Vagina (tissue), 2 donors: Measurements from ENCODE around the gene SDK2. TPM values are rescaled to one million over a fixed set of nuclear protein-coding genes. Genes with fewer than 3 reads are reported as not detected.
A peak's percentile ranks its signal among the peaks of the same experiment; 100 is the strongest.

Experiments
- DNase-seq, 2 donors: peaks; one replicate each; pipeline ENCODE4 v3.0.0-alpha.2; 2017; ENCODE audit errors: extremely low spot score in 2 of 2
- H3K27ac ChIP-seq: fragments of 200-600 bp; sonication (generic); one replicate; pipeline ENCODE4 v1.5.1; 2019
- H3K27me3 ChIP-seq: fragments of 200-600 bp; sonication (generic); one replicate; pipeline ENCODE4 v1.5.1; 2019
- H3K36me3 ChIP-seq, 2 donors: fragments of 200-600 bp; sonication (generic); one replicate each; pipeline ENCODE4 v1.5.1; 2017 to 2019
- H3K4me1 ChIP-seq: fragments of 200-600 bp; sonication (generic); one replicate; pipeline ENCODE4 v1.5.1; 2019
- H3K4me3 ChIP-seq, 2 donors: fragments of 200-600 bp; sonication (generic); 1 replicate in 1 of 2; 2 replicates in 1 of 2; pipeline ENCODE4 v1.5.1; 2016 to 2019
- H3K9me3 ChIP-seq: fragments of 200-600 bp; sonication (generic); one replicate; pipeline ENCODE4 v1.5.1; 2019
- CTCF ChIP-seq, 3 experiments: fragments of 450-650 bp in 2 of 3; fragments of 200-600 bp in 1 of 3; sonication (generic) in 1 of 3; IDR thresholded peaks; one replicate each; pipeline ENCODE4 v1.5.1; 2017 to 2019; ENCODE audit warnings: antibody characterized with exemption in 3 of 3, mild to moderate bottlenecking in 2 of 3, moderate library complexity in 2 of 3
- POLR2A ChIP-seq, 2 donors: fragments of 450-650 bp; IDR thresholded peaks; one replicate each; pipeline ENCODE4 v1.6.1; 2017; ENCODE audit warnings: antibody characterized with exemption in 2 of 2, mild to moderate bottlenecking in 2 of 2, moderate library complexity in 2 of 2
- POLR2AphosphoS5 ChIP-seq, 2 donors: sonication (generic); formaldehyde crosslinking; IDR thresholded peaks; one replicate each; pipeline ENCODE4 v1.9.0; 2017; ENCODE audit warnings: antibody characterized with exemption in 2 of 2, mild to moderate bottlenecking in 2 of 2, low read depth in 1 of 2; ENCODE audit not compliant: insufficient read depth in 1 of 2
- intact Hi-C: fragments of 100-400 bp; cut with DNase I; formaldehyde crosslinking; loops from one replicate; pipeline ENCODE4 v1.15.1; 2023
- total RNA-seq: library from RNA; depleted of rRNA; stranded (reverse); fragments of >200 nt; gene quantifications from one replicate; pipeline ENCODE4 v1.2.3, GENCODE V29; 2016

The SDK2 gene
- total RNA-seq, 1 donor from 2014 or later = 1.7 TPM

GRCh38 chr17:73641826-73642600 is 2.2 kb downstream of the SDK2 start:
- intact Hi-C loops = no loop called here
- Histone ChIP-seq H3K9me3 (no peaks in the 10 kb centered on the region), H3K27me3 (no peaks in the 10 kb centered on the region), H3K27ac (no peak overlapping the region), H3K4me1 (peaks cover 30% of the 10 kb centered on the region), H3K4me3 (no peak overlapping the region), H3K36me3 (no peaks in the 10 kb centered on the region)
- no peak for TF ChIP-seq CTCF (IDR thresholded peaks at IDR 0.05)
- no peak for TF ChIP-seq POLR2AphosphoS5 (IDR thresholded peaks at IDR 0.05; ENCODE audit: insufficient read depth in 1 of 2, low read depth in 1 of 2)
- no peak for TF ChIP-seq POLR2A (IDR thresholded peaks at IDR 0.05)
- no peak for DNase-seq

GRCh38 chr17:73640691-73641090 is 3.6 kb downstream of the SDK2 start:
- H3K9me3 ChIP-seq = no peaks in the 10 kb centered on the region
- H3K4me3 ChIP-seq = no peak overlapping the region
- peak overlapping the region; percentile 42 for H3K27ac ChIP-seq
- TF ChIP-seq CTCF (IDR thresholded peaks at IDR 0.05) (no peak), POLR2AphosphoS5 (IDR thresholded peaks at IDR 0.05; ENCODE audit: insufficient read depth in 1 of 2, low read depth in 1 of 2) (no peak), POLR2A (IDR thresholded peaks at IDR 0.05) (no peak)
- no peaks in the 10 kb centered on the region for H3K27me3 ChIP-seq
- DNase-seq = no peak
- intact Hi-C loops = no loop called here
- no peaks in the 10 kb centered on the region for H3K36me3 ChIP-seq
- H3K4me1 ChIP-seq = peaks cover 30% of the 10 kb centered on the region

- no peak overlapping the region for H3K4me3 ChIP-seq
- no peak for TF ChIP-seq POLR2AphosphoS5 (IDR thresholded peaks at IDR 0.05; ENCODE audit: insufficient read depth in 1 of 2, low read depth in 1 of 2)
- no peak for TF ChIP-seq CTCF (IDR thresholded peaks at IDR 0.05)
- TF ChIP-seq POLR2A (IDR thresholded peaks at IDR 0.05) = no peak
- H3K9me3 ChIP-seq = no peaks in the 10 kb centered on the region
- peaks cover 30% of the 10 kb centered on the region for H3K4me1 ChIP-seq
- H3K27ac ChIP-seq = peak overlapping the region; percentile 42
- H3K27me3 ChIP-seq = no peaks in the 10 kb centered on the region
- no peaks in the 10 kb centered on the region for H3K36me3 ChIP-seq
- intact Hi-C loops = no loop called here
- DNase-seq = no peak
Observed at GRCh38 chr17:73639932-73640331, 4.3 kb downstream of the SDK2 start.

GRCh38 chr17:73639322-73639721 is 4.9 kb downstream of the SDK2 start:
- DNase-seq = no peak
- Histone ChIP-seq H3K9me3 (no peaks in the 10 kb centered on the region), H3K4me1 (peaks cover 28% of the 10 kb centered on the region), H3K27ac (no peak overlapping the region), H3K27me3 (no peaks in the 10 kb centered on the region), H3K36me3 (no peaks in the 10 kb centered on the region), H3K4me3 (no peak overlapping the region)
- no peak for TF ChIP-seq POLR2A (IDR thresholded peaks at IDR 0.05)
- no peak for TF ChIP-seq CTCF (IDR thresholded peaks at IDR 0.05)
- no peak for TF ChIP-seq POLR2AphosphoS5 (IDR thresholded peaks at IDR 0.05; ENCODE audit: insufficient read depth in 1 of 2, low read depth in 1 of 2)
- intact Hi-C loops = no loop called here

- no peaks in the 10 kb centered on the region for H3K27me3 ChIP-seq
Observed at GRCh38 chr17:73638556-73638955, 5.7 kb downstream of the SDK2 start.

More at GRCh38 chr17:73638556-73638955, 5.7 kb downstream of the SDK2 start:
- no peak for DNase-seq
- H3K27ac ChIP-seq = no peak overlapping the region
- no peaks in the 10 kb centered on the region for H3K36me3 ChIP-seq
- H3K4me1 ChIP-seq = peaks cover 21% of the 10 kb centered on the region
- TF ChIP-seq POLR2A (IDR thresholded peaks at IDR 0.05) = no peak
- intact Hi-C loops = no loop called here
- H3K4me3 ChIP-seq = no peak overlapping the region
- H3K9me3 ChIP-seq = no peaks in the 10 kb centered on the region
